Measurements from ENCODE around the gene GSTO2.

- TF ChIP-seq CTCF (conservative IDR thresholded peaks at IDR 0.05) (no peak), ZFX (IDR thresholded peaks at IDR 0.05) (no peak)
Measured at GRCh38 chr10:104245066-104245632, 23.8 kb upstream of the GSTO2 start.
